HFF-Myc (cell line): ENCODE results near the gene RNF31.
A peak's percentile ranks its signal among the peaks of the same experiment; 100 is the strongest.

ENCODE experiments used
- DNase-seq: peaks from one replicate; pipeline ENCODE4 v3.0.0-alpha.2; 2011; ENCODE audit warnings: low read depth; ENCODE audit errors: extremely low read depth
- H3K4me3 ChIP-seq: replicated peaks from 2 replicates; pipeline ENCODE4 v1.5.1; 2011; ENCODE audit warnings: low read depth, mild to moderate bottlenecking, control low read depth, low read length
- CTCF ChIP-seq: IDR thresholded peaks from 2 replicates; pipeline ENCODE4 v1.5.1; 2012; ENCODE audit warnings: mild to moderate bottlenecking, low read depth, low read length, control low read depth; ENCODE audit errors: missing control alignments

RNF31 gene

GRCh38 chr14:24132976-24133375 is 14.3 kb upstream of the RNF31 start:
- DNase-seq: no peak
- H3K4me3 ChIP-seq: no peak overlapping the region
- no peak for TF ChIP-seq CTCF

- no peak for DNase-seq
- TF ChIP-seq CTCF: no peak
- no peak overlapping the region for H3K4me3 ChIP-seq
Measured at GRCh38 chr14:24133735-24134134, 13.6 kb upstream of the RNF31 start.

- no peak for TF ChIP-seq CTCF
- no peak for DNase-seq
- peak overlapping the region; percentile 79 for H3K4me3 ChIP-seq
Measured at GRCh38 chr14:24135584-24135833, 11.8 kb upstream of the RNF31 start.

- TF ChIP-seq CTCF: no peak
- peak within 1 kb of the TSS; percentile 79 for H3K4me3 ChIP-seq
- peak; percentile 44 for DNase-seq
Measured at GRCh38 chr14:24135834-24136683, 11.2 kb upstream of the RNF31 start, which contains the start of gene PSME1. TSS of gene PSME1 (plus strand) at chr14:24136194. CDS start at chr14:24136263, 69 bp downstream.

DNA sequence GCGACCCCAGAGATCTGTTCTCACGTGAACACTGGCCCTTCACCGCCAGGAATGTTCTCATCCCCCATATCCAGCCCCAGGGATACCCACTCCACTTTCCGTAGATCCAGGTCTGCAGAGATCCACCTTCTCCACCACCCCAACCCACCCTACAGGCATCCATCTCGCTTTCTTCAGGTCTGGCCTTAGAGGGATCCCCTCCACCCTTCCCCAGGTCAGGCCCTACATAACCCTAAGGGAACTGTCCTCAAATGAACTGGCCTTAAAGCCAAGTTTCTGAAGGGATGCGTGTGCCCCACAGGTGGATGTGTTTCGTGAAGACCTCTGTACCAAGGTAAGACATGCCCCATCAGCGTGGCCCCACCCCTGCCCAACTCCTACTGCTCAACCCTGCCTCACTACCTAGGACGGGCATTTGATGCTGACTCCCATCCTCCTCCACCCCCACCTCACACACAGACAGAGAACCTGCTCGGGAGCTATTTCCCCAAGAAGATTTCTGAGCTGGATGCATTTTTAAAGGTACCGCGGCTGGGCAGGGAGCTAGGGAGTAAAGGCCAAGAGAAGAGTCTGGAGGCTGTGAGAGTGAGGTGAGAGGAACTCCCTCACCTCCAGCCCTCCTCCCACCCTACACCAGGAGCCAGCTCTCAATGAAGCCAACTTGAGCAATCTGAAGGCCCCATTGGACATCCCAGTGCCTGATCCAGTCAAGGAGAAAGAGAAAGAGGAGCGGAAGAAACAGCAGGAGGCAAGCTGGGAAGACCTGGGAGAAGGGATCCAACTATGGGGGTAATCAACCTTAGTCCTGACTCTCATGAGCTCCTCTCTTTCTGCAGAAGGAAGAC is 10.4 kb upstream of the RNF31 start:
- no peak for TF ChIP-seq CTCF
- DNase-seq: no peak
- H3K4me3 ChIP-seq: peak overlapping the region; percentile 79

DNA sequence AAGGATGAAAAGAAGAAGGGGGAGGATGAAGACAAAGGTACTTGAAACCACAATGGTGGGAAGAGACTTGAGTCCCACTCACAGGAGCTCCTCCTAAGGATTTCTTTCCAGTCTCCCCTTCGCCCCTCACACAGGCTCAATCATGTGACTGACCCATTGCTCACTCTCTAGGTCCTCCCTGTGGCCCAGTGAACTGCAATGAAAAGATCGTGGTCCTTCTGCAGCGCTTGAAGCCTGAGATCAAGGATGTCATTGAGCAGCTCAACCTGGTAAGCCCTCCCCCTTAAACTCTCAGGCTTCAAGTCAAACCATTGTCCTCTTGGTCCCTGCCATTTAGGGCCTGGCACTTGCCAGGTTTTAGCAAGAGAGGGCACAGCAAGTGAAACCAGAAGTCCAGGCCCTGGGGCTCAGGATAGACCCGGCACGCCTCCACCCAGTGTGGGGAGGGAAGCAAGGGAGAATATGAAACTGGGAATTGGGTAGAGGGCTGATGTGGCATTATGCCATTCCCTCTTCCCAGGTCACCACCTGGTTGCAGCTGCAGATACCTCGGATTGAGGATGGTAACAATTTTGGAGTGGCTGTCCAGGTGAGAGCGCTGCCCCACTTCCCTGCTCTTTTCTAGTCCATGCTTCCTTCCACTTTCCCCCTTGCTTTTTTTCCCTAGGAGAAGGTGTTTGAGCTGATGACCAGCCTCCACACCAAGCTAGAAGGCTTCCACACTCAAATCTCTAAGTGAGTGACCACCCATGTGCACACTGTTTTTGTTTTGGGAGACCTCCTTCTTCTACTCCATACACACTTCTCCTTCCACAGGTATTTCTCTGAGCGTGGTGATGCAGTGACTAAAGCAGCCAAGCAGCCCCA is 9.5 kb upstream of the RNF31 start:
- no peak for TF ChIP-seq CTCF
- no peak overlapping the region for H3K4me3 ChIP-seq
- no peak for DNase-seq
